ENCODE data around the gene ITPR2. TPM values are rescaled to one million over a fixed set of nuclear protein-coding genes. Genes with fewer than 3 reads are reported as not detected.

Gene ITPR2
- polyA plus RNA-seq, 1 of the 3 experiments (the other 2 are of a cell fraction) = 2.3 TPM

- H3K9me3 ChIP-seq = peaks cover 28% of the 10 kb centered on the region
- peaks cover 4 to 8% of the 10 kb centered on the region in 2 experiments; a peak in 3 of 4 replicates for H3K4me1 ChIP-seq (ENCODE audit: control insufficient read depth in 1 of 2, insufficient read depth in 2 of 2, low read depth in 1 of 2, low read length in 1 of 2)
- peak; percentile 67 for DNase-seq
- POLR2A ChIA-PET = no interaction called here
- no peak overlapping the region for H3K4me3 ChIP-seq (ENCODE audit: low read depth in 2 of 2, low read length in 1 of 2)
- no peaks in the 10 kb centered on the region for H3K9me2 ChIP-seq
- H3F3A ChIP-seq (replicated peaks; ENCODE audit: insufficient read depth) = peaks cover 8% of the 10 kb centered on the region
- peak overlapping the region in 1 of 2 experiments; percentile 94; a peak in 2 of 4 replicates for H3K27ac ChIP-seq (ENCODE audit: low read depth in 2 of 2, low read length in 1 of 2)
- no peaks in the 10 kb centered on the region for H3K27me3 ChIP-seq (ENCODE audit: insufficient read depth)
- CTCF ChIA-PET = interaction anchor here (0.9 to 2.2 kb wide), 8 partner anchors 9 to 406 kb away, joined by 3 to 6 read pairs (median 4); no protein-coding TSS in a partner anchor
- WGBS (ENCODE audit: low lambda C conversion rate) = 36% methylated on average over 9 of the region's 9 CpGs
- H3K36me3 ChIP-seq (replicated peaks in 1 of 2; ENCODE audit: control insufficient read depth in 1 of 2, insufficient read depth in 2 of 2, low read length in 1 of 2) = peaks cover 0 to 17% of the 10 kb centered on the region in 2 experiments
- no peaks in the 10 kb centered on the region for H4K20me1 ChIP-seq (ENCODE audit: insufficient read depth)
- H3K9ac ChIP-seq = no peak overlapping the region
- no peak overlapping the region for H2AFZ ChIP-seq (ENCODE audit: low read depth)
- H3K4me2 ChIP-seq = no peak overlapping the region
- no peaks in the 10 kb centered on the region for H3K79me2 ChIP-seq (ENCODE audit: insufficient read depth)
- TF ChIP-seq, protein P1, sequence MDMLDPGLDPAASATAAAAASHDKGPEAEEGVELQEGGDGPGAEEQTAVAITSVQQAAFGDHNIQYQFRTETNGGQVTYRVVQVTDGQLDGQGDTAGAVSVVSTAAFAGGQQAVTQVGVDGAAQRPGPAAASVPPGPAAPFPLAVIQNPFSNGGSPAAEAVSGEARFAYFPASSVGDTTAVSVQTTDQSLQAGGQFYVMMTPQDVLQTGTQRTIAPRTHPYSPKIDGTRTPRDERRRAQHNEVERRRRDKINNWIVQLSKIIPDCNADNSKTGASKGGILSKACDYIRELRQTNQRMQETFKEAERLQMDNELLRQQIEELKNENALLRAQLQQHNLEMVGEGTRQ (IDR thresholded peaks at IDR 0.05; ENCODE audit: borderline replicate concordance, low read depth, low read length) = no peak
- TF ChIP-seq MXI1 (IDR thresholded peaks at IDR 0.05; ENCODE audit: low read depth, low read length) = peak; percentile 98
- no peak for TF ChIP-seq JUND (IDR thresholded peaks at IDR 0.05)
- TF ChIP-seq EZH2phosphoT487 (IDR thresholded peaks at IDR 0.05; ENCODE audit: borderline replicate concordance, low read depth) = no peak
- TF ChIP-seq SIN3A (IDR thresholded peaks at IDR 0.05; ENCODE audit: borderline replicate concordance, low read depth, low read length) = no peak
- peak; percentile 24; the same call in 1 of the 2 replicates for TF ChIP-seq MAX (IDR thresholded peaks at IDR 0.05; ENCODE audit: low read depth)
- no peak for TF ChIP-seq TAF1 (IDR thresholded peaks at IDR 0.05; ENCODE audit: borderline replicate concordance, low read depth, low read length)
- TF ChIP-seq CHD2 (IDR thresholded peaks at IDR 0.05; ENCODE audit: low read length, partially characterized antibody) = peak; percentile 83
- peak; percentile 25; the same call in 1 of the 2 replicates for TF ChIP-seq RAD21 (IDR thresholded peaks at IDR 0.05; ENCODE audit: low read length)
- TF ChIP-seq EP300 (IDR thresholded peaks at IDR 0.05; ENCODE audit: borderline replicate concordance in 1 of 2, low read depth in 1 of 2, low read length in 1 of 2) = peak in 1 of 2 experiments; percentile 92; a peak in 2 of 4 replicates
- peak; percentile 97 for TF ChIP-seq GATA2 (CRISPR knock-in tag; IDR thresholded peaks at IDR 0.05)
- peak; percentile 81 for TF ChIP-seq RCOR1 (IDR thresholded peaks at IDR 0.05; ENCODE audit: low read length)
- TF ChIP-seq FOSL2 (IDR thresholded peaks at IDR 0.05; ENCODE audit: borderline replicate concordance, low read depth) = no peak
- TF ChIP-seq RXRA (IDR thresholded peaks at IDR 0.05; ENCODE audit: borderline replicate concordance, low read depth) = no peak
- TF ChIP-seq ZBTB33 (IDR thresholded peaks at IDR 0.05; ENCODE audit: borderline replicate concordance, low read depth) = no peak
- peak; percentile 96 for TF ChIP-seq FOXJ3 (CRISPR knock-in tag; IDR thresholded peaks at IDR 0.05)
- no peak for TF ChIP-seq YY1 (IDR thresholded peaks at IDR 0.05; ENCODE audit: low read depth)
- TF ChIP-seq GABPA (IDR thresholded peaks at IDR 0.05; ENCODE audit: low read depth) = no peak
- no peak for TF ChIP-seq ELF1 (IDR thresholded peaks at IDR 0.05)
- TF ChIP-seq IRF3 (IDR thresholded peaks at IDR 0.05; ENCODE audit: low read depth, low read length) = peak; percentile 33; the same call in 1 of the 2 replicates
- no peak for TF ChIP-seq POLR2AphosphoS5 (IDR thresholded peaks at IDR 0.05; ENCODE audit: low read depth, low read length)
- TF ChIP-seq USF1 (IDR thresholded peaks at IDR 0.05; ENCODE audit: borderline replicate concordance, low read depth) = peak; percentile 51; the same call in 1 of the 2 replicates
- peak; percentile 81 for TF ChIP-seq RFX5 (IDR thresholded peaks at IDR 0.05; ENCODE audit: low read length)
Measured at GRCh38 chr12:26523708-26524150, 309.3 kb downstream of the ITPR2 start.
